Neuronal stem cell (in vitro differentiated cells): ENCODE measurements around the gene ENAH.

ENCODE experiments used
- DNase-seq: peaks from one replicate; pipeline ENCODE4 v3.0.0-alpha.2; 2013; ENCODE audit warnings: low spot score
- H2AFZ ChIP-seq: one replicate; pipeline ENCODE4 v1.6.1; 2013; ENCODE audit warnings: mild to moderate bottlenecking, low read length, inconsistent platforms
- H2AK5ac ChIP-seq: 2 replicates; pipeline ENCODE4 v1.6.1; 2013; ENCODE audit warnings: low read depth, mild to moderate bottlenecking, inconsistent platforms, low read length, moderate library complexity, mixed read lengths
- H2BK120ac ChIP-seq: 2 replicates; pipeline ENCODE4 v1.6.1; 2013; ENCODE audit warnings: low read depth, mild to moderate bottlenecking, inconsistent platforms, low read length, moderate library complexity, mixed read lengths
- H2BK12ac ChIP-seq: one replicate; pipeline ENCODE4 v1.6.1; 2013; ENCODE audit warnings: low read length, inconsistent platforms
- H2BK15ac ChIP-seq: 2 replicates; pipeline ENCODE4 v1.6.1; 2013; ENCODE audit warnings: mild to moderate bottlenecking, low read length, inconsistent platforms, mixed read lengths
- H2BK5ac ChIP-seq: one replicate; pipeline ENCODE4 v1.6.1; 2013; ENCODE audit warnings: inconsistent platforms, mild to moderate bottlenecking, low read length, moderate library complexity
- H3K14ac ChIP-seq: one replicate; pipeline ENCODE4 v1.6.1; 2013; ENCODE audit warnings: low read length, inconsistent platforms
- H3K18ac ChIP-seq: 2 replicates; pipeline ENCODE4 v1.6.1; 2013; ENCODE audit warnings: low read length, inconsistent platforms
- H3K23ac ChIP-seq: 2 replicates; pipeline ENCODE4 v1.6.1; 2013; ENCODE audit warnings: low read depth, mild to moderate bottlenecking, mixed read lengths, low read length, inconsistent platforms; ENCODE audit not compliant: poor library complexity
- H3K27ac ChIP-seq: replicated peaks from 3 replicates; pipeline ENCODE4 v1.5.1; 2013; ENCODE audit warnings: low read length, inconsistent platforms
- H3K27me3 ChIP-seq, 3 experiments: 2 replicates each; pipeline ENCODE4 v1.6.1; 2013; ENCODE audit warnings: low read length in 3 of 3, mild to moderate bottlenecking in 2 of 3, inconsistent platforms in 1 of 3, low read depth in 1 of 3, mixed read lengths in 1 of 3, moderate library complexity in 1 of 3; ENCODE audit not compliant: control insufficient read depth in 3 of 3, insufficient read depth in 3 of 3
- H3K36me3 ChIP-seq, 2 donors: replicated peaks in 1 of 2; 2 replicates each; pipeline ENCODE4 v1.6.1; 2013; ENCODE audit warnings: low read length in 2 of 2; ENCODE audit not compliant: control insufficient read depth in 2 of 2, insufficient read depth in 2 of 2
- H3K4ac ChIP-seq: 2 replicates; pipeline ENCODE4 v1.6.1; 2013; ENCODE audit warnings: inconsistent platforms, mild to moderate bottlenecking, low read length, moderate library complexity
- H3K4me1 ChIP-seq, 2 donors: 1 replicate in 1 of 2; 2 replicates in 1 of 2; pipeline ENCODE4 v1.6.1; 2013; ENCODE audit warnings: low read length in 2 of 2, low read depth in 1 of 2; ENCODE audit not compliant: control insufficient read depth in 2 of 2, insufficient read depth in 1 of 2
- H3K4me2 ChIP-seq: one replicate; pipeline ENCODE4 v1.6.1; 2013; ENCODE audit warnings: mild to moderate bottlenecking, low read length, inconsistent platforms; ENCODE audit not compliant: insufficient read depth, poor library complexity, severe bottlenecking
- H3K4me3 ChIP-seq, 2 donors: 2 replicates each; pipeline ENCODE4 v1.5.1; 2013; ENCODE audit warnings: low read length in 2 of 2, mild to moderate bottlenecking in 2 of 2, inconsistent platforms in 1 of 2, moderate library complexity in 1 of 2
- H3K79me1 ChIP-seq: one replicate; pipeline ENCODE4 v1.6.1; 2013; ENCODE audit warnings: low read depth, mild to moderate bottlenecking, inconsistent platforms, low read length, moderate library complexity
- H3K9ac ChIP-seq: one replicate; pipeline ENCODE4 v1.6.1; 2013; ENCODE audit warnings: mild to moderate bottlenecking, low read depth, low read length, inconsistent platforms; ENCODE audit not compliant: poor library complexity
- H3K9me3 ChIP-seq, 2 donors: replicated peaks in 1 of 2; 2 replicates each; pipeline versions ENCODE3 to v1.6.1; 2013; ENCODE audit warnings: low read length in 2 of 2, mild to moderate bottlenecking in 2 of 2, inconsistent platforms in 1 of 2, low read depth in 1 of 2, mixed read lengths in 1 of 2, moderate library complexity in 1 of 2; ENCODE audit not compliant: control insufficient read depth in 2 of 2, insufficient read depth in 1 of 2
- H4K8ac ChIP-seq: one replicate; pipeline ENCODE4 v1.6.1; 2013; ENCODE audit warnings: low read depth, mild to moderate bottlenecking, inconsistent platforms, low read length, moderate library complexity
- H4K91ac ChIP-seq: one replicate; pipeline ENCODE4 v1.6.1; 2013; ENCODE audit warnings: low read length, low read depth, mild to moderate bottlenecking, inconsistent platforms; ENCODE audit not compliant: poor library complexity
- WGBS, 2 donors: extraction: QIAGEN DNeasy Blood & Tissue Kit; methylation state at CpG; one replicate each; pipeline ENCODE4 v1.1.7; 2013; ENCODE audit warnings: missing lambda C conversion rate in 2 of 2, mixed read lengths in 1 of 2; ENCODE audit not compliant: insufficient read length in 2 of 2, insufficient replicate concordance in 1 of 2; ENCODE audit errors: extremely low coverage in 2 of 2; 5-methylcytosine and 5-hydroxymethylcytosine counted together

Gene ENAH

DNA sequence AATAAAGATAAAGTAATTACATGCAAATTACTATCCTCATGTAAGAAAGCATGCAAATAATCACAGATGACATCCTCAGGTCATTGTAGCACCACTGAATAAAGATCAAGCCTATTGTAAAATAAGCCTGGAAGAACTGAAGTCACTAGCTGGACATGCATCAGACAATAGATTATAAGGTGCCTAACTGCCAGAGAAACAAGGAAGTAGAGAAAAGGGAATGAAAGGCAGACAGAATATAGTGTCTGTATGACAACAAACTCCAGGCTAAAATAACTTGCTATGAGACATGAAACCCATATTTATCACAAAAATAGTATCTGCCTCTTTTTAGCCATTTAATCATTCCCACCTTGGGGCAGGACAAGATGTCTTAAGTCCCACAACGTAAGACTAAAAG is 108.7 kb downstream of the ENAH start:
- Histone ChIP-seq H2BK5ac (no peak overlapping the region), H3K23ac (no peak overlapping the region), H3K36me3 (peaks cover 0 to 26% of the 10 kb centered on the region in 2 donors), H3K79me1 (peaks cover 1% of the 10 kb centered on the region), H2BK15ac (no peak overlapping the region), H2BK120ac (no peak overlapping the region), H4K8ac (no peak overlapping the region), H3K18ac (no peak overlapping the region), H3K27me3 (no peaks in the 10 kb centered on the region), H3K4me1 (peaks cover 2 to 12% of the 10 kb centered on the region in 2 donors), H3K4me3 (no peak overlapping the region), H2AFZ (no peak overlapping the region), H3K4ac (no peak overlapping the region), H3K9ac (no peak overlapping the region), H3K14ac (no peak overlapping the region), H3K27ac (no peak overlapping the region), H3K9me3 (no peaks in the 10 kb centered on the region), H2AK5ac (no peak overlapping the region), H4K91ac (no peak overlapping the region), H3K4me2 (no peak overlapping the region), H2BK12ac (no peak overlapping the region)
- DNase-seq = no peak
- WGBS, 2 donors = no CpG with 5 or more reads among the region's 1 CpG

DNA sequence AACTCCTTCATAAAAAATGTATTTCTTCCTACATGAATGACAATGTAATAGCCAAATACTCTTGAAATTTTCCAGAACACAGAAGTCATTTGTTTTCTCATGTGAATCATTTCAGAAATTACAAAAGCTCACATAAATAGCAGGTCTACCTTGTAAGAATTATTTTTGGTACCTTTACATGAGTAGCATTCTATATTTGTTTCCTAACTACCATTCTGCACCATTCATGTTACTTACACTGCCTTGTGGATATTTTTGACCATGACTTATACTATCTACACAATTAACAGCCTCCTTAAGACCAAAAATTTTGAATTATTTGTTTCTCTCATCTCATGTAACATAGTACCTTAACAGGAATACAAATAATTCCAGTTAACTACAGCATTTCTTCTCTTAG is 109.6 kb downstream of the ENAH start:
- peaks cover 2 to 12% of the 10 kb centered on the region in 2 donors for H3K4me1 ChIP-seq
- no peaks in the 10 kb centered on the region for H3K27me3 ChIP-seq
- no peak overlapping the region for H3K4me2 ChIP-seq
- H3K9me3 ChIP-seq = no peaks in the 10 kb centered on the region
- H3K4me3 ChIP-seq = no peak overlapping the region
- no peak overlapping the region for H3K9ac ChIP-seq
- no peak overlapping the region for H2BK120ac ChIP-seq
- no peak overlapping the region for H4K91ac ChIP-seq
- H2BK12ac ChIP-seq = no peak overlapping the region
- H3K79me1 ChIP-seq = peaks cover 1% of the 10 kb centered on the region
- H2AK5ac ChIP-seq = no peak overlapping the region
- H4K8ac ChIP-seq = no peak overlapping the region
- no peak overlapping the region for H3K18ac ChIP-seq
- H2AFZ ChIP-seq = no peak overlapping the region
- DNase-seq = no peak
- H3K27ac ChIP-seq = no peak overlapping the region
- no peak overlapping the region for H2BK5ac ChIP-seq
- no peak overlapping the region for H3K14ac ChIP-seq
- H3K36me3 ChIP-seq = peaks cover 0 to 25% of the 10 kb centered on the region in 2 donors
- no peak overlapping the region for H3K23ac ChIP-seq
- no peak overlapping the region for H2BK15ac ChIP-seq
- no peak overlapping the region for H3K4ac ChIP-seq

GRCh38 chr1:225541383-225541782 is 111.5 kb downstream of the ENAH start:
- no peak overlapping the region for H2BK15ac ChIP-seq
- H3K36me3 ChIP-seq = peaks cover 0 to 14% of the 10 kb centered on the region in 2 donors
- no peaks in the 10 kb centered on the region for H3K27me3 ChIP-seq
- no peak overlapping the region for H4K8ac ChIP-seq
- no peak overlapping the region for H3K27ac ChIP-seq
- no peak overlapping the region for H3K4me3 ChIP-seq
- no peak overlapping the region for H4K91ac ChIP-seq
- no peak overlapping the region for H3K4ac ChIP-seq
- peaks cover 2 to 12% of the 10 kb centered on the region in 2 donors for H3K4me1 ChIP-seq
- H3K9ac ChIP-seq = no peak overlapping the region
- H2BK120ac ChIP-seq = no peak overlapping the region
- no peak overlapping the region for H2BK12ac ChIP-seq
- no peak overlapping the region for H3K14ac ChIP-seq
- H2AFZ ChIP-seq = no peak overlapping the region
- no peak for DNase-seq
- no CpG with 5 or more reads among the region's 9 CpGs for WGBS, 2 donors
- peaks cover under 1% of the 10 kb centered on the region for H3K79me1 ChIP-seq
- H3K9me3 ChIP-seq = no peaks in the 10 kb centered on the region
- H3K4me2 ChIP-seq = no peak overlapping the region
- H2AK5ac ChIP-seq = no peak overlapping the region
- H3K18ac ChIP-seq = no peak overlapping the region
- no peak overlapping the region for H3K23ac ChIP-seq
- no peak overlapping the region for H2BK5ac ChIP-seq

DNA sequence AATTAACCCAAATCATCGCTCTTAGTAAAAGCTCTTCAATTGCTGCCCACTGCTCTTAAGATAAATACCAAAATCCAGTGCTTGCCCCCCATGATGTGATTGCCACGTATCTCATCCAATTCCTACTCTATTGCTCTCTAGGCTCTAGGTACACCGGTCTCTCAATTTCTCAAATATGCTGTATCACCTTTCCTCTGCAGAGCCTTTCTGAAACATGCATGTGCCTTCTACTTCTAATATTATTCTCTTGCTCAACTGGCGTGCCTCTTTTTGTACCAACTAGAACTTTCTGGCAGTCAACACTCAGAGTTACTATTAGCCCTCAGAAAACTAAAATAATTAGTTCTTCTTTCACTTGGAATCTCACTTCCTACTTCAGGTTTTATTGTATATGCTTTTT is 113.3 kb downstream of the ENAH start:
- H3K79me1 ChIP-seq = no peaks in the 10 kb centered on the region
- H3K4me1 ChIP-seq = peaks cover 4 to 7% of the 10 kb centered on the region in 2 donors
- H3K9me3 ChIP-seq = no peaks in the 10 kb centered on the region
- H3K27ac ChIP-seq = no peak overlapping the region
- H4K8ac ChIP-seq = no peak overlapping the region
- H2BK12ac ChIP-seq = no peak overlapping the region
- H3K9ac ChIP-seq = no peak overlapping the region
- H3K4ac ChIP-seq = no peak overlapping the region
- H3K4me3 ChIP-seq = no peak overlapping the region
- H2BK15ac ChIP-seq = no peak overlapping the region
- H3K23ac ChIP-seq = no peak overlapping the region
- no peak overlapping the region for H2BK120ac ChIP-seq
- no peak overlapping the region for H3K14ac ChIP-seq
- DNase-seq = no peak
- H2AK5ac ChIP-seq = no peak overlapping the region
- no peak overlapping the region for H3K4me2 ChIP-seq
- no peak overlapping the region for H2BK5ac ChIP-seq
- no peak overlapping the region for H2AFZ ChIP-seq
- H3K18ac ChIP-seq = no peak overlapping the region
- H4K91ac ChIP-seq = no peak overlapping the region
- WGBS, 2 donors = no CpG with 5 or more reads among the region's 4 CpGs
- H3K36me3 ChIP-seq = peaks cover 0 to 12% of the 10 kb centered on the region in 2 donors
- no peaks in the 10 kb centered on the region for H3K27me3 ChIP-seq
